Measurements from ENCODE around the gene IQSEC1.

IQSEC1 gene

GRCh38 chr3:13042127-13042701, 31.0 kb downstream of the IQSEC1 start:
- TF ChIP-seq CTCF (IDR thresholded peaks at IDR 0.05; ENCODE audit: extremely low read depth, insufficient read depth, missing control alignments) = no peak
- DNase-seq (ENCODE audit: low spot score) = no peak
- in situ Hi-C loops (cut with MboI; ENCODE audit: low pct_unique_long_range_greater_than_20kb, low sequenced_read_pairs, unreplicated experiment) = no loop called here

GRCh38 chr3:13041113-13041776, 32.0 kb downstream of the IQSEC1 start:
- in situ Hi-C loops (cut with MboI; ENCODE audit: low pct_unique_long_range_greater_than_20kb, low sequenced_read_pairs, unreplicated experiment) = no loop called here
- DNase-seq (ENCODE audit: low spot score) = no peak
- no peak for TF ChIP-seq CTCF (IDR thresholded peaks at IDR 0.05; ENCODE audit: extremely low read depth, insufficient read depth, missing control alignments)

- TF ChIP-seq CTCF (IDR thresholded peaks at IDR 0.05; ENCODE audit: extremely low read depth, insufficient read depth, missing control alignments) = no peak
- peak; percentile 92 for DNase-seq (ENCODE audit: low spot score)
- in situ Hi-C loops (cut with MboI; ENCODE audit: low pct_unique_long_range_greater_than_20kb, low sequenced_read_pairs, unreplicated experiment) = no loop called here
Measured at GRCh38 chr3:13040361-13041074, 32.7 kb downstream of the IQSEC1 start.

- in situ Hi-C loops (cut with MboI; ENCODE audit: low pct_unique_long_range_greater_than_20kb, low sequenced_read_pairs, unreplicated experiment) = no loop called here
- no peak for DNase-seq (ENCODE audit: low spot score)
- no peak for TF ChIP-seq CTCF (IDR thresholded peaks at IDR 0.05; ENCODE audit: extremely low read depth, insufficient read depth, missing control alignments)
Measured at GRCh38 chr3:13039213-13039896, 33.9 kb downstream of the IQSEC1 start.

GRCh38 chr3:13037458-13038117, 35.6 kb downstream of the IQSEC1 start:
- in situ Hi-C loops (cut with MboI; ENCODE audit: low pct_unique_long_range_greater_than_20kb, low sequenced_read_pairs, unreplicated experiment) = no loop called here
- no peak for DNase-seq (ENCODE audit: low spot score)

More at GRCh38 chr3:13037458-13038117, 35.6 kb downstream of the IQSEC1 start:
- TF ChIP-seq CTCF (IDR thresholded peaks at IDR 0.05; ENCODE audit: extremely low read depth, insufficient read depth, missing control alignments) = no peak
